GM23338 (cell line): ENCODE data around the gene CCIN. TPM values are rescaled to one million over a fixed set of nuclear protein-coding genes. Genes with fewer than 3 reads are reported as not detected.

Experiments
- ATAC-seq: fragments of 200-7000 bp; cut with Tn5 transposase; 3 replicates; pipeline ENCODE4 v1.9.1; 2020
- DNase-seq: peaks from one replicate; pipeline ENCODE4 v3.0.0-alpha.2; 2015; ENCODE audit warnings: low spot score
- H2AFZ ChIP-seq: fragments of 200-600 bp; sonication (generic); 2 replicates; pipeline ENCODE4 v1.8.0; 2016; ENCODE audit warnings: antibody characterized with exemption, mild to moderate bottlenecking, moderate library complexity
- H3F3A ChIP-seq: fragments of 200-600 bp; sonication (generic); replicated peaks from 2 replicates; pipeline ENCODE4 v1.8.0; 2017; ENCODE audit warnings: antibody characterized with exemption, mixed run types, low read depth
- H3K27ac ChIP-seq: fragments of 200-600 bp; sonication (generic); 2 replicates; pipeline ENCODE4 v1.6.1; 2016; ENCODE audit warnings: low read depth
- H3K27me3 ChIP-seq: fragments of 200-600 bp; sonication (generic); 2 replicates; pipeline ENCODE4 v1.8.0; 2016; ENCODE audit warnings: mild to moderate bottlenecking, mixed run types, moderate library complexity; ENCODE audit not compliant: insufficient read depth
- H3K36me3 ChIP-seq: fragments of 200-600 bp; sonication (generic); 2 replicates; pipeline ENCODE4 v1.8.0; 2016; ENCODE audit warnings: mild to moderate bottlenecking; ENCODE audit not compliant: insufficient read depth
- H3K4me1 ChIP-seq: fragments of 200-600 bp; sonication (generic); 2 replicates; pipeline ENCODE4 v1.8.0; 2016; ENCODE audit warnings: mild to moderate bottlenecking, moderate library complexity; ENCODE audit not compliant: insufficient read depth
- H3K4me2 ChIP-seq: fragments of 200-600 bp; sonication (generic); 2 replicates; pipeline ENCODE4 v1.7.1; 2017; ENCODE audit warnings: mixed run types
- H3K4me3 ChIP-seq: fragments of 200-600 bp; sonication (generic); 2 replicates; pipeline ENCODE4 v1.6.1; 2016; ENCODE audit warnings: mixed run types
- H3K79me2 ChIP-seq: fragments of 200-600 bp; sonication (generic); replicated peaks from 2 replicates; pipeline ENCODE4 v1.8.0; 2017; ENCODE audit warnings: mild to moderate bottlenecking; ENCODE audit not compliant: insufficient read depth
- H3K9me2 ChIP-seq: fragments of 200-600 bp; sonication (generic); 2 replicates; pipeline ENCODE4 v1.8.0; 2017; ENCODE audit not compliant: insufficient read depth
- H4K20me1 ChIP-seq: fragments of 200-600 bp; sonication (generic); replicated peaks from 2 replicates; pipeline ENCODE4 v1.8.0; 2017; ENCODE audit warnings: mild to moderate bottlenecking; ENCODE audit not compliant: insufficient read depth
- H3K27ac Mint-ChIP-seq: 2 replicates; pipeline ENCODE4 v1.8.0; 2020; ENCODE audit warnings: inconsistent platforms, mild to moderate bottlenecking, moderate library complexity, mixed read lengths
- H3K27me3 Mint-ChIP-seq: 3 replicates; pipeline ENCODE4 v1.8.0; 2022; ENCODE audit warnings: low read depth, mild to moderate bottlenecking, moderate library complexity, mixed read lengths, inconsistent platforms; ENCODE audit not compliant: insufficient read depth, poor library complexity
- H3K36me3 Mint-ChIP-seq: 3 replicates; pipeline ENCODE4 v1.8.0; 2021; ENCODE audit warnings: low read depth, mild to moderate bottlenecking, inconsistent platforms, moderate library complexity, mixed read lengths
- H3K4me1 Mint-ChIP-seq: 3 replicates; pipeline ENCODE4 v1.8.0; 2020; ENCODE audit warnings: mild to moderate bottlenecking, inconsistent platforms, mixed read lengths
- H3K4me3 Mint-ChIP-seq: 3 replicates; pipeline ENCODE4 v1.8.0; 2021; ENCODE audit warnings: moderate library complexity, mild to moderate bottlenecking, inconsistent platforms, mixed read lengths
- H3K9me3 Mint-ChIP-seq: 3 replicates; pipeline ENCODE4 v1.8.0; 2020; ENCODE audit warnings: moderate library complexity, mild to moderate bottlenecking, inconsistent platforms, mixed read lengths
- POLR2AphosphoS5 ChIP-seq: IDR thresholded peaks from 2 replicates; pipeline ENCODE4 v1.6.1; 2016; ENCODE audit warnings: antibody characterized with exemption, low read depth
- ZNF462 ChIP-seq: fragments of 250-450 bp; sonication (Bioruptor Pico); IDR thresholded peaks from 2 replicates; pipeline ENCODE4 v1.5.0; 2020; ENCODE audit warnings: mild to moderate bottlenecking, moderate library complexity
- polyA plus RNA-seq: library from polyadenylated mRNA; unstranded; fragments of >200 nt; fragmentation: Nextera tagmentation; extraction: Ambion mirVana; gene quantifications from 2 replicates; pipeline ENCODE4 v1.2.1, GENCODE V29; 2016
- total RNA-seq: library from RNA; depleted of rRNA; stranded (reverse); fragments of >200 nt; shearing (Covaris generic); gene quantifications from 2 replicates; pipeline ENCODE4 v1.2.3, GENCODE V29; 2014

CCIN gene
- total and polyA plus RNA-seq, 2 experiments from 2014 or later, result 0.14 TPM; not detected in 1

GRCh38 chr9:36136272-36136893 lies 32.8 kb upstream of the CCIN start, which contains the start of gene GLIPR2:
Gene GLIPR2, plus strand, starts transcription at chr9:36136733. Its CDS starts 46 bp downstream, at chr9:36136779.
- ATAC-seq, result peak; percentile 75
- H3K27ac Mint-ChIP-seq, result no peak within 1 kb of the TSS; the same call in 1 of the 2 replicates
- H3K79me2 ChIP-seq, result no peaks in the 10 kb centered on the region

More at GRCh38 chr9:36136272-36136893, 32.8 kb upstream of the CCIN start, which contains the start of gene GLIPR2:
- Histone ChIP-seq H3K27me3 (peaks cover 85% of the 10 kb centered on the region), H3K9me2 (no peaks in the 10 kb centered on the region), H3K36me3 (no peaks in the 10 kb centered on the region), H3K4me3 (peak within 1 kb of the TSS; percentile 77), H3K4me1 (peaks cover 31% of the 10 kb centered on the region), H2AFZ (peak within 1 kb of the TSS; percentile 95), H3F3A (peaks cover 7% of the 10 kb centered on the region; the same call in 1 of the 2 replicates), H4K20me1 (peaks cover 6% of the 10 kb centered on the region), H3K27ac (no peak within 1 kb of the TSS), H3K4me2 (peak within 1 kb of the TSS; percentile 99)
- Mint-ChIP-seq H3K4me3 (peak within 1 kb of the TSS; percentile 81), H3K9me3 (no peaks in the 10 kb centered on the region; the same call in 2 of the 3 replicates), H3K36me3 (no peaks in the 10 kb centered on the region), H3K27me3 (peaks cover 64% of the 10 kb centered on the region), H3K4me1 (peaks cover 33% of the 10 kb centered on the region)
- TF ChIP-seq POLR2AphosphoS5, result peak; percentile 42
- TF ChIP-seq ZNF462, result no peak
- peak; percentile 82 for DNase-seq
